ENCODE data around the gene PITPNM2. TPM values are rescaled to one million over a fixed set of nuclear protein-coding genes. Genes with fewer than 3 reads are reported as not detected.

Gene PITPNM2
- total RNA-seq, 2 experiments from 2014 or later, result 15.3 to 17.9 TPM

DNA sequence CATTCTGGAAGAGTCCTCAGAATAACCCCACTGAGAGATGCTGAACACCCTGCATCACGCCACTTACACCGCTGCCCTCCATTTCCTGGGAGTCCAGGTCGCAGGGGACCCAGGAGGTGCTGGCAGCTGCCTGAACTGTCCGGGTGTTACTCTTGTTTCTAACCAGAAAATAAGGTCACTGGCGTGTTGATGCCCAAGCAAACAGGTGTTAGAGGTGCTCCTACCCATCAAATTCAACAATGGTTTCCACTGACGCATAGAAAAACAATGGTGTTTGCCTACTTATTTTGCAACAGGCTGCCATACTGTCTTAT is 23.8 kb downstream of the PITPNM2 start:
- Mint-ChIP-seq H3K36me3 (ENCODE audit: low read depth) (no peaks in the 10 kb centered on the region), H3K9me3 (no peaks in the 10 kb centered on the region), H3K27me3 (no peaks in the 10 kb centered on the region), H3K27ac (no peak overlapping the region), H3K4me1 (ENCODE audit: low read depth) (peaks cover 39% of the 10 kb centered on the region), H3K4me3 (no peak overlapping the region)
- CTCF ChIA-PET, result interaction anchor here (1.3 kb wide), 1 partner anchor 25 kb away, joined by 3 read pairs; no protein-coding TSS in a partner anchor
- no peak for DNase-seq
- TF ChIP-seq, protein P1, sequence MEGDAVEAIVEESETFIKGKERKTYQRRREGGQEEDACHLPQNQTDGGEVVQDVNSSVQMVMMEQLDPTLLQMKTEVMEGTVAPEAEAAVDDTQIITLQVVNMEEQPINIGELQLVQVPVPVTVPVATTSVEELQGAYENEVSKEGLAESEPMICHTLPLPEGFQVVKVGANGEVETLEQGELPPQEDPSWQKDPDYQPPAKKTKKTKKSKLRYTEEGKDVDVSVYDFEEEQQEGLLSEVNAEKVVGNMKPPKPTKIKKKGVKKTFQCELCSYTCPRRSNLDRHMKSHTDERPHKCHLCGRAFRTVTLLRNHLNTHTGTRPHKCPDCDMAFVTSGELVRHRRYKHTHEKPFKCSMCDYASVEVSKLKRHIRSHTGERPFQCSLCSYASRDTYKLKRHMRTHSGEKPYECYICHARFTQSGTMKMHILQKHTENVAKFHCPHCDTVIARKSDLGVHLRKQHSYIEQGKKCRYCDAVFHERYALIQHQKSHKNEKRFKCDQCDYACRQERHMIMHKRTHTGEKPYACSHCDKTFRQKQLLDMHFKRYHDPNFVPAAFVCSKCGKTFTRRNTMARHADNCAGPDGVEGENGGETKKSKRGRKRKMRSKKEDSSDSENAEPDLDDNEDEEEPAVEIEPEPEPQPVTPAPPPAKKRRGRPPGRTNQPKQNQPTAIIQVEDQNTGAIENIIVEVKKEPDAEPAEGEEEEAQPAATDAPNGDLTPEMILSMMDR (IDR thresholded peaks at IDR 0.05), result no peak
- intact Hi-C loops (cut with micrococcal nuclease), result no loop called here
- ATAC-seq, result no peak
- POLR2A ChIA-PET, result interaction anchor here (1.0 kb wide), 1 partner anchor 50 kb away, joined by 3 read pairs; no protein-coding TSS in a partner anchor

DNA sequence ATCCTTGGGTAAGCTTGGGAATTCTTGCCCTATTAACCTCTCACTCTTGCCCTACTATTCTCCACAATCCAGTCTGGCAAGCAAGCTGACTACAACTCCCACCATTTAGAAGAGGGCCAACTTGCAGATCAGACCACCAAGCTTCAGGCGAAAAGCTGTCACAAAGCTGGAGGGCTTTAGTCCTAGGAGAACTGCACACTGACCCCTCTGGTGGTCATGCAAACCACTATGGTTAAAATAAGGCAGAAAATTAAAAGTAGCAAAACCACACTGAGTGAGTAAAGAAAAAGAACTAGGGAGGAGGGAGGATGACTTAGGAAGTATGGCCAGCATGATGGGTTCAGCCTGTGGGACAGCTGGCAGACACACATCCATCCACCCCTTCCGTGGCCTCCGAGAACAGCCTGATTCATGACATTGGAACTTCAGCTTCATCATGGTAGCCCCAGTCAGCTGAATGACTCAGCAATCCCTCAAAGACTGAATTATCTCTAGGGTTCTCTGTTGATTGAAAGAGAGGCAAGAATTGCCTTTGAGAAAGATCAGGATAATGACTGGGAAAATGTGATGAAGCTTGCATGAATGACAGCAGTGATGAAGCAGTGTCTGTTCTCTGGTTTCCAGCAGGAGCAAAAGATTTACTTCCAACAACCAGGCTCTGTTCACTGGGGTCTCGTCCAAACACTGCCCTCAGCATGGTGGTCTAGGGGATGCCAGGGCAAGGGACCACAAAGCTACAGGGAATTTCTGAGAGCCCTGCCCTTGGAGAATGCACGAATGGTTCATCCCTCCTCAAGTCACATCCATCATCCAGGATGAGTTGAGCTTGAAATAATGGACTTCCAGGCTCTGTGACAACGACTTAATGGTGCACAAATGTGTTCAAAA is 24.4 kb downstream of the PITPNM2 start:
- H3K4me3 Mint-ChIP-seq, result no peak overlapping the region
- ChIA-PET POLR2A (interaction anchor here (1.0 kb wide), 1 partner anchor 50 kb away, joined by 3 read pairs; no protein-coding TSS in a partner anchor), CTCF (interaction anchor here (1.3 kb wide), 1 partner anchor 25 kb away, joined by 3 read pairs; no protein-coding TSS in a partner anchor)
- TF ChIP-seq, protein P1 (IDR thresholded peaks at IDR 0.05), result no peak
- DNase-seq (no peak), ATAC-seq (no peak)
- H3K27me3 Mint-ChIP-seq, result no peaks in the 10 kb centered on the region
- H3K9me3 Mint-ChIP-seq, result no peaks in the 10 kb centered on the region
- H3K27ac Mint-ChIP-seq, result no peak overlapping the region
- H3K36me3 Mint-ChIP-seq (ENCODE audit: low read depth), result no peaks in the 10 kb centered on the region
- intact Hi-C loops (cut with micrococcal nuclease), result no loop called here
- H3K4me1 Mint-ChIP-seq (ENCODE audit: low read depth), result peaks cover 39% of the 10 kb centered on the region

DNA sequence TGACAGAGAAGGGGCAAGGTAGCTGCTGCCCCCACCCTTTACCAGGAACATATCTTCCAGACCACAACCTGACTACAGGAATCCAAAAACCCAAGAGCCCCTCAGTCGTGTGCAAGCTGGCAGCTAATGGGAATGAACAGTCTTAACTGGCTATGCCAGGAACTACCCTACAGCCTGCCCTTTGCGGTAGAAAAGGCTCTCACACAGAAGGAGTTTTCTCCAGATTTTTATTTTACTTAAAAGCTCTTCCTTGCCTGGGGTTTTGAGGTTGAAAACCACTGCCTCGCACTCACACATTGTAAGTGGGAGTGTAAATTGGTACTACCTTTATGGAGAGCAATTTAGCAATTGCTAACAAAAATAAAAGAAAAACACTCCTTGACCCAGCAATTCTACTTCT is 28.3 kb downstream of the PITPNM2 start:
- ChIA-PET POLR2A (interaction anchor here (1.5 kb wide), 1 partner anchor 9 kb away, joined by 5 read pairs; no protein-coding TSS in a partner anchor), CTCF (interaction anchor here (0.8 to 1.7 kb wide), 6 partner anchors 9 to 261 kb away, joined by 3 to 5 read pairs (median 4); no protein-coding TSS in a partner anchor)
- Mint-ChIP-seq H3K27me3 (no peaks in the 10 kb centered on the region), H3K4me1 (ENCODE audit: low read depth) (peaks cover 53% of the 10 kb centered on the region), H3K27ac (peak overlapping the region; percentile 55), H3K9me3 (no peaks in the 10 kb centered on the region), H3K36me3 (ENCODE audit: low read depth) (no peaks in the 10 kb centered on the region), H3K4me3 (no peak overlapping the region)
- TF ChIP-seq, protein P1 (IDR thresholded peaks at IDR 0.05), result no peak
- no peak for ATAC-seq
- intact Hi-C loops (cut with micrococcal nuclease), result no loop called here
- peak; percentile 31 for DNase-seq

DNA sequence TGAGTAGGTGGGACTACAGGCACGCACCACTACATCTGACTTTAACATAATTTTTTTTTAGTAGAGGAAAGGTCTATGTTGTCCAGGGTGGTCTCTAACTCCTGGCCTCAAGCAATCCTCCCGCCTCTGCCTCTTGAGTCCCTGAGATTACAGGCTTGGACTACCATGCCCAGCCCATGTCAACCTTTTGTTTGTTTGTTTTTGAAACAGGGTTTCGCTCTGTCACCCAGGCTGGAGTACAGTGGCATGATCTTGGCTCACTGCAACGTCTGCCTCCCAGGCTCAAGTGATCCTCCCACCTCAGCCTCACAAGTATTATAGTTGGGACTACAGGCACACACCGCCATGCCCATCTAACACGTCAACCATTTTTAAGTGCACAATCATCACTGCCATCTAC is 29.2 kb downstream of the PITPNM2 start:
- DNase-seq, result no peak
- TF ChIP-seq, protein P1 (IDR thresholded peaks at IDR 0.05), result no peak
- Mint-ChIP-seq H3K9me3 (no peaks in the 10 kb centered on the region), H3K27ac (peak overlapping the region; percentile 55), H3K4me3 (no peak overlapping the region), H3K36me3 (ENCODE audit: low read depth) (no peaks in the 10 kb centered on the region), H3K27me3 (no peaks in the 10 kb centered on the region), H3K4me1 (ENCODE audit: low read depth) (peaks cover 57% of the 10 kb centered on the region)
- ChIA-PET CTCF (interaction anchor here (0.8 to 1.9 kb wide), 6 partner anchors 10 to 260 kb away, joined by 3 to 6 read pairs (median 3); no protein-coding TSS in a partner anchor), POLR2A (interaction anchor here (1.5 to 3.4 kb wide), 3 partner anchors 9 to 45 kb away, joined by 5 to 14 read pairs (median 7); no protein-coding TSS in a partner anchor)
- intact Hi-C loops (cut with micrococcal nuclease), result no loop called here
- ATAC-seq, result no peak
